ENCODE measurements around the gene HIF1A.
"Not testable (repeated sequence)": the region's sequence is repeated elsewhere in the genome, so short reads cannot be mapped to it uniquely, and the experiment has no call there.

The HIF1A gene

GRCh38 chr14:61710853-61711817 is 15.8 kb downstream of the HIF1A start:
- DNase-seq = no peak

- no peak for DNase-seq
Observed at GRCh38 chr14:61712137-61712536, 16.8 kb downstream of the HIF1A start.

- no peak for DNase-seq
Observed at GRCh38 chr14:61713724-61714437, 18.6 kb downstream of the HIF1A start.

- DNase-seq = no peak
Observed at GRCh38 chr14:61716956-61717355, 21.6 kb downstream of the HIF1A start.

DNA sequence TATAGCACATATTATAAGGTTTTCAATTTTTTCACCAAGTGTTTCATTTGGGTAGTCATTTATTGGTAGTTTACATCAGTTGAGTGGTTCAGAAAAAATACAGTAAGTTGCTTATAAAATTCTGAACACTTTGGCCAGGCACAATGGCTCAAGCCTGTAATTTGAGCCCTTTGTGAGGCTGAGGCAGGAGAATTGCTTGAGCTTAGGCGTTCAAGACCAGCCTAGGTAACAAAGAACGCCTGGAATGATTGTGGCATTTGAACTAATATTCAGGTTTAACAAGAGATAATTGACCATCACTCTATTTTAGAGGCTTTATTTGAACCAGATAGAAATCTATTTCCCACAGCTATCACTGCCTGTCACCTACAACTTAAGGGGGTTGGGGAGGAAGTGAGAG is 22.7 kb downstream of the HIF1A start:
- DNase-seq = no peak

- DNase-seq = no peak
Observed at GRCh38 chr14:61719344-61720293, 24.3 kb downstream of the HIF1A start.

DNA sequence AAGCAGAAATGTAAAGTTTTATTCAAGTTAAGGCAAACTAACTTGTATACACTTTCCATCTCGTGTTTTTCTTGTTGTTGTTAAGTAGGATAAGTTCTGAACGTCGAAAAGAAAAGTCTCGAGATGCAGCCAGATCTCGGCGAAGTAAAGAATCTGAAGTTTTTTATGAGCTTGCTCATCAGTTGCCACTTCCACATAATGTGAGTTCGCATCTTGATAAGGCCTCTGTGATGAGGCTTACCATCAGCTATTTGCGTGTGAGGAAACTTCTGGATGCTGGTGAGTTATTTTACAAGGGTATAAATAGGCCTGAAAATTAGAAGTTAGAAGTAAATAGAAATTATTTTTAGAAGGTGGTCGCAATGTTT is 25.0 kb downstream of the HIF1A start:
- DNase-seq = no peak

DNA sequence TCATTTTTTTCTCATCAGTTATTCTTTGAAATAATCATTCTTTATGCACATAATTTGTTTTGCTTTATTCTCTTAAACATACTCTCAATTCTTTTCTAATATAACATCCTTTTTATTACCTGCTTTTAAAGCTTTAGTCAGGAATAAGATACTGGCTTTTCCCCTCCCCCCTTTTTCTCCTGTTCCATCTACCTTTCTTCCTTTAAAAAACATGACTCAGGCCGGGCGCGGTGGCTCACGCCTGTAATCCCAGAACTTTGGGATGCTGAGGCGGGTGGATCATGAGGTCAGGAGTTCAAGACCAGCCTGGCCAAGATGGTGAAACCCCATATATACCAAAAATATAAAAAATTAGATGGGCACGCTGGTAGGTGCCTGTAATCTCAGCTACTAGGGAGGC is 25.4 kb downstream of the HIF1A start:
- DNase-seq = no peak

- no peak for DNase-seq
Observed at GRCh38 chr14:61724133-61724532, 28.8 kb downstream of the HIF1A start.

DNA sequence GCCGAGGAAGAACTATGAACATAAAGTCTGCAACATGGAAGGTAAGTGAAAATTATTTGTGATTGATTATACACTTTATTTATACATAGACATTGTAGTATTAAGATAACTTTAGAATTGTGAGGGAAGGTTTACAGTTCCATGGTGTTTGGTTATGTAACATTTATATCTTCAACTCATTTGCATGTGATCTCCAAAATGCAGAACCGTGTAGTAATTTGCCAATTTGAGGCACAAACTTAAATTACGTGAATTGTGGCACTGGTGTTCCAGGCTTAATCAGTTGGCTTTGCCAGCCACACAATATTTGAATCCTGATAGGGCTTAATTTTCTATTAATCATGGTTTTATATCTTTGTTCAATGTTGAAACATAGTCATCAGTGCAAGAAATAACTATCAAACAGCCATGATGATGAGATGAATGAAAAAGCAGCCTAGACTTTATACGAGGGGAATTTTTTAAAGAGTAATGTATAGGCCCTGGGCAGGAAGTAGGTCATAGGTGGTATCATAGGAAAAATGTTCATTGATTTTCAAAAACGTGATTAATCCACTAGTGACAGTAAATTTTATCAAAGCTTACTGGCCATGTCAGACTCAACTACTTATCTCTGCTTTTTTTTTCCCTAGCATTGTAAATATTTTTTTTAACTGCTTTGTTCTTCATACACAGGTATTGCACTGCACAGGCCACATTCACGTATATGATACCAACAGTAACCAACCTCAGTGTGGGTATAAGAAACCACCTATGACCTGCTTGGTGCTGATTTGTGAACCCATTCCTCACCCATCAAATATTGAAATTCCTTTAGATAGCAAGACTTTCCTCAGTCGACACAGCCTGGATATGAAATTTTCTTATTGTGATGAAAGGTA is 31.7 kb downstream of the HIF1A start:
- no peak for DNase-seq

GRCh38 chr14:61730756-61731373 is 35.6 kb downstream of the HIF1A start:
- DNase-seq = no peak

DNA sequence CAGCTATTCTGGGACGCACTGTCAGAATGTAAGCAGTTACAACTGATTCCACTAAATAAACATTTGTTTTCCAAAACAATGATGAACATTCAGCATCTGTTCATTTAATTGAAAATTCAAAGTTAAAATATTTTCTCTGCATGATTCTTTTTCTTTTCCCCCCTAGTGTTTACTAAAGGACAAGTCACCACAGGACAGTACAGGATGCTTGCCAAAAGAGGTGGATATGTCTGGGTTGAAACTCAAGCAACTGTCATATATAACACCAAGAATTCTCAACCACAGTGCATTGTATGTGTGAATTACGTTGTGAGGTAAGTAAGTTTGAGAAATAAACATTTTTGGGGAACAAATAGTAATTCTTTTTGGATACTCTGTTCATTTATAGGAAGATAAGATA is 38.7 kb downstream of the HIF1A start:
- no peak for DNase-seq

DNA sequence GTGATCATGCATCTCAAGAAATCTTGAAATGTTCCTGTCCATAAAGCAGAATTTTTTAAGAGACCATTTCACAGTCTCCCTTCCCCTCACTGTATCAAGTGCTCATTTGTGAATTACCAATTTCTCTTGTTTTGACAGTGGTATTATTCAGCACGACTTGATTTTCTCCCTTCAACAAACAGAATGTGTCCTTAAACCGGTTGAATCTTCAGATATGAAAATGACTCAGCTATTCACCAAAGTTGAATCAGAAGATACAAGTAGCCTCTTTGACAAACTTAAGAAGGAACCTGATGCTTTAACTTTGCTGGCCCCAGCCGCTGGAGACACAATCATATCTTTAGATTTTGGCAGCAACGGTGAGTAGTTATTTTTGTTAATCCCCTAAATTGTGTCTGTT is 41.4 kb downstream of the HIF1A start:
- no peak for DNase-seq

DNA sequence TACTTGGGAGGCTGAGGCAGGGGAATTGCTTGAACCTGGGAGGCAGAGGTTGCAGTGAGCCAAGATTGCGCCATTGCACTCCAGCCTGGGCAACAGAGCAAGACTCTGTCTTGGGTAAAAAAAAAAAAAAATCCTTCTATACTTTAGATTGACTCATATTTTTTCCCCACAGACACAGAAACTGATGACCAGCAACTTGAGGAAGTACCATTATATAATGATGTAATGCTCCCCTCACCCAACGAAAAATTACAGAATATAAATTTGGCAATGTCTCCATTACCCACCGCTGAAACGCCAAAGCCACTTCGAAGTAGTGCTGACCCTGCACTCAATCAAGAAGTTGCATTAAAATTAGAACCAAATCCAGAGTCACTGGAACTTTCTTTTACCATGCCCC is 42.6 kb downstream of the HIF1A start:
- no peak for DNase-seq

GRCh38 chr14:61739133-61739532 is 43.8 kb downstream of the HIF1A start:
- DNase-seq = no peak

DNA sequence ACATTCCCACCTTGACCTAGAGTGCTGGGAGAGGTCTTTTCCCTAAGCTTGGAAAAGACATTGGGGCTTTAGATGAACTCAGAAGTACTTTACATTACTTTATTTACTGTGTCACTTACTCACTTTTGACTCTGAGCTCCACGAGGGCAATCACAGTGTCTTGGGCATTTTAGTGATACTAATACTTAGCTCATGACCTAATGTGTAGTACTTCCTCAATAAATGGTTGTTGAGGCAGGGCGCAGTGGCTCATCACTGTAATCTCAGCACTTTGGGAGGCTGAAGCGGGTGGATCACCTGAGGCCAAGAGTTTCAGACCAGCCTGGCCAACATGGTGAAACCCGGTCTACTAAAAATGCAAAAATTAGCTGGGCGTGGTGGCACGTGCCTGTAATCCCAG is 47.1 kb downstream of the HIF1A start:
- DNase-seq = no peak

- DNase-seq = no peak
Observed at GRCh38 chr14:61744238-61744637, 48.9 kb downstream of the HIF1A start.

GRCh38 chr14:61746346-61746745 is 51.0 kb downstream of the HIF1A start:
- DNase-seq = not testable (repeated sequence)

GRCh38 chr14:61746881-61747280 is 51.6 kb downstream of the HIF1A start:
- no peak for DNase-seq

- DNase-seq = no peak
Observed at GRCh38 chr14:61747342-61747741, 52.0 kb downstream of the HIF1A start.

GRCh38 chr14:61749264-61749663 is 54.0 kb downstream of the HIF1A start:
- no peak for DNase-seq

DNA sequence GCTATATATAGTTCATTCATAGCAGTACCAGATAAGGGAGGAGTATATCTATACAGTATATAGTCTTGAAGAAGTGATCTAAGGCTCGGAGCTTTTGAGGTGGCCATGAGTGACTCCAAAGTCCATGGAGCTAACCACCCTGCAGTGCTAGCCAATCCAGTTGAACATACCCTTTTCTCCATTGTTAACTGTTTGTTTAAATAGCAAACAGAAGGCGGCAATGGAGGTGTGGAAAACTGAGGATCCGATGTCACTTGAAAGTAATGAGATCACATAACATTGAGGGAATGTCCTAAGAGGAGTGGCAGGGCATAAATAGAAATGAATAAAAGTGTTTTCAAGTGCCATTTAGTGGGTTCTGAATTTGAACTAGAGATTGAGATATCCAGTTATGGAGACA is 54.6 kb downstream of the HIF1A start:
- no peak for DNase-seq
